ENCODE measurements around the gene CPVL.

GRCh38 chr7:28955718-28956607 lies 190.4 kb downstream of the CPVL start:
- peak; percentile 70 to 89 (median 84) for TF ChIP-seq POLR2AphosphoS5 (IDR thresholded peaks at IDR 0.05)
- peak; percentile 29 to 84 (median 65) for TF ChIP-seq CTCF (IDR thresholded peaks at IDR 0.05 in 8 of 11, conservative IDR thresholded peaks at IDR 0.05 in 3 of 11)
